Activated CD8-positive, alpha-beta memory T cell treated with anti-CD3 and anti-CD28 coated beads, Interleukin-2, amount 50 U/mL, for 1 hour (primary cell): Measurements from ENCODE around the gene ATG9B.
"Not testable (repeated sequence)": the region's sequence is repeated elsewhere in the genome, so short reads cannot be mapped to it uniquely, and the experiment has no call there.

ENCODE experiments used
- DNase-seq: peaks from one replicate; pipeline ENCODE4 v3.0.0-alpha.2; 2020; ENCODE audit errors: extremely low read depth

The ATG9B gene

DNA sequence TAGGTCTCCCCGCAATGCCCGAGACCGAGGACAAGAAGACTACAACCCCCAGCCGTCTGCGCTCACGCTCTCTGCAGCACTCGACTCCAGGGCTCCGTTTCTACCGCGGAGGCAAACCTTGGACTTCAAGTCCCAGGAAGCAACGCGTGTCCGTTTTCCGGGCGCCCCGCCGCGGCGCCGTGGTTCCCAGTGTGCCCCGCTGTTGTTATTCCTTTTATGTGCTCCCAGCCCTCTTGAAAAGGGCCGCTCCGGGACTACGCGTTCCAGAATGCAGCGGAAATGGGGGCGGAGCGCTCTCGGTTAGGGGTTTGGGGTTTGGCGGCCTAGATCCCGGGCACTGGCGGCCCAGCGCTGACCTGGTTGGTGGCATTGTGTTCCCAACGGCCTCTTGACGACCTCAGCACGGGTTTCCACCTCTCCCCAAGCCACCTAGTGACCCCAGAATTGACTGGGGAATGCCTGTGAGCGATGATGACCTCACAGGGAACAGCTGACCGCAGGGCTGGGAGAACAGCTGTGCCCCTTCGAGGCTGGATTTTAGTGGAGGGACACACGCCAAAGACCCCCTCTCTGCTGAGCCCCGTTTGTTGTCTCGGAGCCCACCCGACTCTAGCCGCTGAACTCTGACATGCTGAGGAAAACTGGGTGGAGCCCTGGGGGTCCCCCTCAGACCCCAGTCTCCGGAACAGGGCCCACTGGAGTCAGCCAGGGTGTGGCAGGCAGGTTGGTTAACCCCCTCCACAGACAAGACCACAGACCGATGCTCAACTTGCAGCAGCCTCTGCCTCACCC, 33.9 kb upstream of the ATG9B start:
- peak; percentile 97 for DNase-seq

DNA sequence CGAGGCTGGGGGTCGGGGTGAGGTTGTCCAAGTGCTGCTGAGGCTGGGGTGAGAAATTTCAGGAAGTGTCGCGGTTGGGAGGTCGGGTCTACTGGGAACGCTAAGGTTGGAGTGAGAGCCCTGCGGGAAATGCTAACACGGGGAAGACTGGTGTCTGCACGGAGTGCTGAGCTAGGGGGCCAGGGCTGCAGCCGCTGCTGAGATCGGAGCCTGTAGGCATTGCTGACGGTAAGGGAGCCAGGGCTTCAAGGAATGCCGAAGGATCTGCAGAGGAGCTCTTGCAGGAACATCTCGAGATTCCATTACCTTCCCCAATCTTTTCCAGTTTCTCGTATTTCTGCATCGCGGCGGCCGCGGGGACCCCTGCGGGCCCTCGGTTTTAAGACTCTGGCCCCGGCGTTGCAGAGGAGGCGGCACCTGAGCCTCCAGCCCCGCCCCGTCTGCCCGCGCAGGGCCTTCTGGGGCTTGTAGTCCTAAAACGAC, 33.3 kb upstream of the ATG9B start, which contains the start of gene CDK5:
Gene CDK5 (minus strand): TSS at position 392 of the 483 bp plus-strand sequence. CDS start 49 bp downstream, at position 343.
- DNase-seq: no peak

GRCh38 chr7:151056666-151057505, 32.6 kb upstream of the ATG9B start:
- DNase-seq: no peak

DNA sequence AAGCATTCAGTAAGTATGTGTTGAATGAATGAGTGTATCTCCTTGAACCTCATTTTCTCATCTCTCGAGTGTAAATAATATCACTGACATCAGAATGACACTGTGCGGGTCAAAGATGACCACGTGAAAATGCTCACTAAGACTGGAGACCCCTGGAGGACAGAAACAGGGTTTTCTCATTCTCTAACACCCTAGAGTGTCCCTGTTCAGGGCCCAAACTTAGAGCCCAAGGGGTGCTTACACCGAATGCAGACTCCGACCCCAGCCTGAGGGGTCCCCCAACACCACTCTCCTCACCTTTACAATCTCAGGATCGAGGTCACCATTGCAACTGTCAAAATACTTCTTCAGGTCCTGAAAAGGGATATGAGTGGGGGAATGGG, 32.0 kb upstream of the ATG9B start:
- DNase-seq: no peak

- no peak for DNase-seq
Observed at GRCh38 chr7:151053751-151054150, 29.5 kb upstream of the ATG9B start.

DNA sequence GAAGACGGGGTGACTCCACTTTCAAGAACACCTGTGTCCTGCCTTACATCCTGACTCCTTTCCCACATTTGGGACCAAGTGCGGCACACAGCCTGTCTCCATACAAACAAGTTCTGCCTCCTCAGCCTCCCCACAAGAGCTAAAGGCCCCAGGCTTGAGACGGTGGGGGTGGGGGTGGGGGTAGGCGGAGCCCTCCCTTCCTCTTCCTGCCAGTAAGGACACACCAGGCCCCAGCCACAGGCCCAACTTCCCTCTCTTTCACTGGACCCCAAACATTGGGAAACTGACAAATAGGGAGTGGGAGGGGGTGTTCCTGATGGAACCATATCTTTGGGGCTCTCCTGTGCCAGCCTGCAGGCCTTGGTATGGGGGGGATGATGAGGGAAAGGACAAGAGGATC, 28.8 kb upstream of the ATG9B start:
- DNase-seq: no peak

- no peak for DNase-seq
Observed at GRCh38 chr7:151051108-151051507, 26.8 kb upstream of the ATG9B start.

- DNase-seq: no peak
Observed at GRCh38 chr7:151048911-151049463, 24.7 kb upstream of the ATG9B start.

DNA sequence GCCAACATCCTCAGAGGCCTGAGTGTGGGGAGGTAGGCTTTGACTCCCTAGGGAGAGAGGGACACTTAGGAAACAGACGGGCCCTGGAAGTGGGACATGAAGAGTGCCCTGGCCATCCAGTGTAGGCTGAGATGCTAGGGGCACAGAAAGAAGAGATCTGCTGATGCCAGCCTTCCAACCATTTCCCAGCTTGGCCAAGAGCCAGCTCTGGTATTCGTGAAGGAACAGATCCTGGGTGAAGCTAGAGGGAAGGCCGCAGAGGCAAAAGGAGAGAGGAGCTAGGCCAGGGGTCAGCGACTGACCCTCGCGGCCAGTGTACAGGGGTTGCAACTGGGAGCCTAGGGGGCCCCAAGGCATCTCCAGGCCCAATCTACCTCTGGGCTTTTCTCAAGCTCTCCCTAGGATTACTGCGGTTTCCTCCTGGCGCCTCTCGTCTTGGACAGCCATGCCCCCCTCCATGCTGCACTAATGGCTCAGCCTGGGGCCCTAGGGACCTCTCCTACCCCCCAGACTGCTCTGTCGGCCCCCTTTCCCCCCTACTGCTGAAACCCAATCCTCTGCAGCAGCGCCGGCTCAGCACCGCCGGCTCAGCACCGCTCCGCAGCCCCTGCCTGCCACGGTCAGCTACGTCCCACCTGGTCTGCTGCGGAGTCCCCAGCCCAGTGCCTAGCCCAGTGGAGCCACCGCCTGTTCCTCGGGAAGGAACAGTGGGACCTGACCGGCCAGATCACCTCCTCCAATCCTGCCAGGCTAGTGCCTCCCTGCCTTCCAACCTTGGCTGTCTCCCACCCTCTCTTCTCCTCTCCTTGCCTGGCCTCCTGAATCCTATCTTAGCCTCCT, 23.9 kb upstream of the ATG9B start, which contains the start of gene ASIC3:
Gene ASIC3 (plus strand): TSS at position 556 of the 840 bp plus-strand sequence. CDS start 355 bp downstream, outside the sequence.
- no peak for DNase-seq

GRCh38 chr7:151046603-151047573, 22.6 kb upstream of the ATG9B start:
- DNase-seq: no peak

DNA sequence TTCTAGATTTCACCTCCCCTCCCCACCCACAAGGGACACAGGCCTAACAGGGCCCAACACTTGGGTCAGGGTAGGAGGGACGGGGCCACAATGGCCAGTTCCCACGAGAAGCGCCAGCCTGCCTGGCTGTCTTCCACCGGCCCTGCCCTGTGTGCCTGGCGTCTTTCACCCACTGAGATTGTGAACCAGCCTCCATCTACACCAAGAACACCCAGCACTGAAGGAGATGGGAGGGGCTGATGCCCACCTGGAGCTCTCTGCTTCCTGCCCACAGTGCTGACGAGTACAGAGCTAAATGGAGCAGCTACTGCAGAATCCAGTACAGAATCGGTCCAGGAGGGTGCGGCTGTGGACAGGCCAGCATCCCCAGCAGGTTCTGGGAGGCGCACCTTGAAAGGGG, 21.7 kb upstream of the ATG9B start:
- DNase-seq: no peak

DNA sequence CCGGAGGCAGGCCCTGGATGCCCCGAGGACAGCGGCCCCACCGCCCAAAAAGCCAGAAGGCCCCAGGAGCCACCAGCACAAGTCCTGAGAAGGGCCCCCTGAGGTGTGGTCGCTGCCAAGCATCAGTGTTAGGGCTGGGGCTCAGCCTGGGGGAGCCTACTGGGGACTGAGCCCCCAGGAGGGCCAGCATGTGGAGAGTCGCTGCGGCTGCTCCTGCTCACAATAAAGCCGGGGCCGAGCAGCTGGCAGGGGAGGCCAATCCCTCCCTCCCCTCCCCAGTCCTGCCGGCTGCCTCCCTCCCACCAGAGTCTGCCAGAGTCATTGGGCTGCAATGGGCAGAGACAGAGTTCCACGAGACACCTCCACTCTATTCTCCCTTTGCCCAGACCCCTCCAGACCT, 21.0 kb upstream of the ATG9B start:
- DNase-seq: no peak

- DNase-seq: no peak
Observed at GRCh38 chr7:151043959-151044358, 19.7 kb upstream of the ATG9B start.

DNA sequence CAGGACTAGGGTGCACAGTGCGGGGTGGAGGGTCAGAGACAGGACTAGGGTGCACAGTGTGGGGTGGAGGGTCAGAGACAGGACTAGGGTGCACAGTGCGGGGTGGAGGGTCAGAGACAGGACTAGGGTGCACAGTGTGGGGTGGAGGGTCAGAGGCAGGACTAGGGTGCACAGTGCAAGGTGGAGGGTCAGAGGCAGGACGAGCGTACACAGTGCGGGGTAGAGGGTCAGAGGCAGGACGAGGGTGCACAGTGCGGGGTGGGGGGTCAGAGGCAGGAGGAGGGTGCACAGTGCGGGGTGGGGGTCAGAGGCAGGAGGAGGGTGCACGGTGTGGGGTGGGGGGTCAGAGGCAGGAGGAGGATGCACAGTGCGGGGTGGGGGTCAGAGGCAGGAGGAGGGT, 19.2 kb upstream of the ATG9B start:
- not testable (repeated sequence) for DNase-seq

- DNase-seq: no peak
Observed at GRCh38 chr7:151040616-151041375, 16.5 kb upstream of the ATG9B start.

DNA sequence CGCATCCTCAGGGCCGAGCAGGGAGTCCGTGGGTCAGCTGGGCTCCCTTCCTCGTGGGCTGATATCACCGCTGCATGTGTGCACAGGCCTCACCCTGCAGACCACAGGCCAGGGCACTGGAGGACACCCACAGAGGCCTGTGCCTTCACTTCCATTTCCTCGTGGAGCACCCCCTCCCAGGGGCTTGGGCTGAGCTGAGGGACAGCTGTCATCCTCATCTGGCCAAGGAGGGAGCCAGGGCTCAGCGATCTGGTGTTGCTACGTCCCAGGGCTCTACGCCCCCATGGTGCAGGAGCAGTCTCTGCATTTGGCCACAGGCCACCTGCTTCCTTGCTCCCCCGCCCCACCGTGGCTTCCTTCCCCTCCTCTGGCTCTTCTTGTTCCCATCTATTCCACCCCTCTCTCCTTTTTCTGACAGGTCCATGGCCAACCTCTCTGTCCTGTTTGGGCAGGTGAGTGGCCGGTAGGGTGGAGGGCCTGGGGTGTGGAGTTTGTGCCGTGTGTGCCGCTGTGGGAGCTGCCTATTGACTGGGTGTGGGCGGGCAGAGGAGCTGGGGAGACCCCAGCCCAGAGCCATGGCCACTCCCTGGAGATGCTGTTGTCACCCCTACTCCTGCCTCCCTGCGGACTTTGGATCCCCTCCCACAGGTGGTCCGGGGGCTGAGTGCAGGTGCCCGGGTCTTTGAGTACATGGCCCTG, 15.7 kb upstream of the ATG9B start:
- no peak for DNase-seq

GRCh38 chr7:151038951-151039849, 14.9 kb upstream of the ATG9B start:
- DNase-seq: no peak

- DNase-seq: no peak
Observed at GRCh38 chr7:151035902-151036301, 11.6 kb upstream of the ATG9B start.
